Measurements from ENCODE around the gene ZNF48.

The ZNF48 gene

GRCh38 chr16:30407804-30408534 lies 12.7 kb downstream of the ZNF48 start:
- DNase-seq: no peak

GRCh38 chr16:30409125-30410060 lies 14.2 kb downstream of the ZNF48 start:
- peak; percentile 93 for DNase-seq

GRCh38 chr16:30413112-30413806 lies 18.0 kb downstream of the ZNF48 start:
- no peak for DNase-seq

- DNase-seq: no peak
Observed at GRCh38 chr16:30414159-30414558, 18.9 kb downstream of the ZNF48 start.

- DNase-seq: no peak
Observed at GRCh38 chr16:30416047-30416603, 20.9 kb downstream of the ZNF48 start.

GRCh38 chr16:30416624-30417528 lies 21.7 kb downstream of the ZNF48 start:
- no peak for DNase-seq

GRCh38 chr16:30417529-30418349 lies 22.5 kb downstream of the ZNF48 start:
- DNase-seq: peak; percentile 91

GRCh38 chr16:30418350-30419181 lies 23.3 kb downstream of the ZNF48 start:
- DNase-seq: no peak

GRCh38 chr16:30421010-30421409 lies 25.8 kb downstream of the ZNF48 start:
- DNase-seq: no peak

- no peak for DNase-seq
Observed at GRCh38 chr16:30428055-30428454, 32.8 kb downstream of the ZNF48 start.

GRCh38 chr16:30429418-30429677 lies 34.1 kb downstream of the ZNF48 start:
- DNase-seq: no peak

- peak; percentile 97 for DNase-seq
Observed at GRCh38 chr16:30429678-30430427, 34.6 kb downstream of the ZNF48 start, which contains the start of gene DCTPP1. DCTPP1 (minus strand) TSS chr16:30430030; CDS start chr16:30429980, 50 bp downstream.

GRCh38 chr16:30430428-30430970 lies 35.3 kb downstream of the ZNF48 start:
- DNase-seq: no peak

- peak; percentile 80 for DNase-seq
Observed at GRCh38 chr16:30434852-30435251, 39.6 kb downstream of the ZNF48 start.

- no peak for DNase-seq
Observed at GRCh38 chr16:30437511-30438046, 42.4 kb downstream of the ZNF48 start.

- no peak for DNase-seq
Observed at GRCh38 chr16:30438835-30439234, 43.6 kb downstream of the ZNF48 start.

GRCh38 chr16:30439720-30440348 lies 44.6 kb downstream of the ZNF48 start:
- no peak for DNase-seq

- no peak for DNase-seq
Observed at GRCh38 chr16:30443631-30444030, 48.4 kb downstream of the ZNF48 start.

Data from activated naive CD4-positive, alpha-beta T cell treated with Interleukin-2 at 50 U/mL for 16 hours (primary cell).